ENCODE measurements around the gene INTS2.
"Not testable (repeated sequence)": the region's sequence is repeated elsewhere in the genome, so short reads cannot be mapped to it uniquely, and the experiment has no call there.

Gene INTS2

DNA sequence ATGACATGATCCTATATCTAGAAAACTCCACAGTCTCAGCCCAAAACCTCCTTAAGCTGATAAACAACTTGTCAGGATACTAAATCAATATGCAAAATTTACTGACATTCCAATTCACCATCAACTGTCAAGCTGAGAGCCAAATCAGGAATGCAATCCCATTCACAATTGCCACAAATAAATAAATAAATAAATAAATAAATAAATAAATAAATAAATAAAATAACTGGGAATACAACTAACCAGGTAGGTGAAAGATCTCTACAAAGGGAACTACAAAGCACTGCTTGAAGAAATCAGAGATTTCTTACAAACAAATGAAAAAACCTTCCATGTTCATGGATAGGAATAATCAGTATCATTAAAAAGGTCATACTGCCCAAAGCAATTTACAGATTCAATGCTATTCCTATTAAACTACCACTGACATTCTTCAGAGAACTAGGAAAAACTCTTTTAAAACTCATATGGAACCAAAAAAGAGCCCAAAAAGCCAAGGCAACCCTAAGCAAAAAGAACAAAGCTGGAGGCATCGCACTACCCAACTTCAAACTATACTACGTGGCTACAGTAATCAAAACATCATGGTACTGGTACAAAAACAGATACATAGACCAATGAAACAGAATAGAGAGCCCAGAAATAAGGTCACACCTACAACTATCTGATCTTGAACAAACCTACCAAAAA, 102.2 kb downstream of the INTS2 start:
- no peak for TF ChIP-seq CTCF (IDR thresholded peaks at IDR 0.05; ENCODE audit: insufficient read depth, low read length, poor library complexity, severe bottlenecking)
- TF ChIP-seq EZH2phosphoT487 (conservative IDR thresholded peaks at IDR 0.05; ENCODE audit: low read length), result no peak
- no peaks in the 10 kb centered on the region for H3K27me3 ChIP-seq (ENCODE audit: low read length)
- no peak overlapping the region for H2AFZ ChIP-seq (ENCODE audit: low read depth, low read length, severe bottlenecking)
- H4K20me1 ChIP-seq (ENCODE audit: low read depth, low read length), result no peaks in the 10 kb centered on the region
- no peak overlapping the region for H3K4me2 ChIP-seq (ENCODE audit: low read depth, low read length, poor library complexity, severe bottlenecking)
- H3K9ac ChIP-seq (ENCODE audit: low read length), result no peak overlapping the region
- H3K9me3 ChIP-seq (ENCODE audit: insufficient read depth, low read length), result no peaks in the 10 kb centered on the region
- H3K9me2 ChIP-seq (replicated peaks; ENCODE audit: insufficient read depth, low read length), result no peaks in the 10 kb centered on the region
- H3K79me2 ChIP-seq (ENCODE audit: insufficient read depth, low read length), result peaks cover 22% of the 10 kb centered on the region
- no peak overlapping the region for H3K27ac ChIP-seq (ENCODE audit: low read depth, low read length)
- peaks cover 45% of the 10 kb centered on the region for H3K36me3 ChIP-seq (ENCODE audit: low read length)
- no peak overlapping the region for H3K4me3 ChIP-seq (ENCODE audit: insufficient read depth, low read length, poor library complexity, severe bottlenecking)
- peaks cover 6% of the 10 kb centered on the region; the same call in 1 of the 2 replicates for H3F3A ChIP-seq (ENCODE audit: insufficient read depth)

DNA sequence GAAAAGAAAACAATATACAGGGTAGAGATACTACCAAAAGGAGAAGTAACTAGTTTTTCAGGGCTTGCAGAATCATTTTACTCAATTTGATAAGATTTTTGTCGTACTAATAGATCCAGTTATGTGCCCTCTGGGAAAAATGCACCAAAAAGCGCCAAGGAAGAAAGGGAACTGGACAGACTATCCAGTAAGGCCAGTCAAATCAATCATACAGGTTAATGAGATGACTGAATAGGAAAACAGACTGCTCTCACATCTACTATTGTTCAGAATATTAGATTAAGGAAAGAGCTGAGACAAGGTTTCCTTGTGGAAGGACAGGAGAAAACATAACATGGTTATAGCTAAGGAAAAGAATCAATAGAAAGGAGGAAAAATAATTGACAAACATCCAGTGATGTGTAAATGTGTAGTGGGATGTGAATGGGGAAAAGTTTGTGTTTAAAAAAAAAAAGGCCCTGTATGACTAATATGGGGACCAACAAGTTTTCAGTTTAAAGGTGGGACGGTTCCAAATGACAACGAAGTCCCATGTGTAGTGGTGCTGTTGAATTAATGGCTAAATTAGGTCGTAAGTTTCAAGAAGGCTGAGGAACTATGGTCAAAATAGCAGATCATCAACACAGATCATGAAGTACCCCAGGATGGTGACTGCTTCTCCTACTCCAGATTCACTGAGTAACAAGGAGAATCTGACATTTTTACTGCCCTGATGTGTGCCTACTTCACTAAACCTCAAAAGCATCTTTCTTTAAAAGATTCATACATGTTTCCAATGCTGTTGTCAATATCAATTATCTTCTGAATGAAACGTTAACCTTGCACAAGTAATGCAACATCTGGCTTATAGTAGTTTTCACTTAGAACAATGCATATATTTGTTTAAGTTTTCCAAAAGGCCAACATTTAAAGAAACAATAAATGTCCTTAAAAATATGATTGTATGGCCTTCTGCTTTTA, 105.2 kb downstream of the INTS2 start:
- Histone ChIP-seq H3K9me2 (replicated peaks; ENCODE audit: insufficient read depth, low read length) (no peaks in the 10 kb centered on the region), H3K79me2 (ENCODE audit: insufficient read depth, low read length) (peaks cover 18% of the 10 kb centered on the region), H3K27ac (ENCODE audit: low read depth, low read length) (no peak overlapping the region), H3K4me2 (ENCODE audit: low read depth, low read length, poor library complexity, severe bottlenecking) (no peak overlapping the region), H3K9me3 (ENCODE audit: insufficient read depth, low read length) (no peaks in the 10 kb centered on the region), H3K9ac (ENCODE audit: low read length) (no peak overlapping the region), H3F3A (ENCODE audit: insufficient read depth) (peaks cover 6% of the 10 kb centered on the region; the same call in 1 of the 2 replicates), H3K4me3 (ENCODE audit: insufficient read depth, low read length, poor library complexity, severe bottlenecking) (no peak overlapping the region), H3K27me3 (ENCODE audit: low read length) (no peaks in the 10 kb centered on the region), H2AFZ (ENCODE audit: low read depth, low read length, severe bottlenecking) (no peak overlapping the region), H4K20me1 (ENCODE audit: low read depth, low read length) (no peaks in the 10 kb centered on the region), H3K36me3 (ENCODE audit: low read length) (peaks cover 23% of the 10 kb centered on the region)
- TF ChIP-seq EZH2phosphoT487 (conservative IDR thresholded peaks at IDR 0.05; ENCODE audit: low read length) (no peak), CTCF (IDR thresholded peaks at IDR 0.05; ENCODE audit: insufficient read depth, low read length, poor library complexity, severe bottlenecking) (no peak)

- H4K20me1 ChIP-seq (ENCODE audit: low read depth, low read length), result no peaks in the 10 kb centered on the region
- TF ChIP-seq CTCF (IDR thresholded peaks at IDR 0.05; ENCODE audit: insufficient read depth, low read length, poor library complexity, severe bottlenecking) (no peak), EZH2phosphoT487 (conservative IDR thresholded peaks at IDR 0.05; ENCODE audit: low read length) (no peak)
- H2AFZ ChIP-seq (ENCODE audit: low read depth, low read length, severe bottlenecking), result no peak overlapping the region
These were observed 106.1 kb downstream of the INTS2 start for GRCh38 chr17:61821655-61822054.

GRCh38 chr17:61819265-61819664, 108.5 kb downstream of the INTS2 start:
- H3K9me3 ChIP-seq (ENCODE audit: insufficient read depth, low read length); H3K4me2 ChIP-seq (ENCODE audit: low read depth, low read length, poor library complexity, severe bottlenecking); H3K9me2 ChIP-seq (replicated peaks; ENCODE audit: insufficient read depth, low read length); H3K9ac ChIP-seq (ENCODE audit: low read length); H3K27me3 ChIP-seq (ENCODE audit: low read length); H4K20me1 ChIP-seq (ENCODE audit: low read depth, low read length); H3K27ac ChIP-seq (ENCODE audit: low read depth, low read length); H2AFZ ChIP-seq (ENCODE audit: low read depth, low read length, severe bottlenecking); H3K4me3 ChIP-seq (ENCODE audit: insufficient read depth, low read length, poor library complexity, severe bottlenecking); H3F3A ChIP-seq (ENCODE audit: insufficient read depth); H3K79me2 ChIP-seq (ENCODE audit: insufficient read depth, low read length): not testable (repeated sequence)
- H3K36me3 ChIP-seq (ENCODE audit: low read length), result peaks cover 37% of the 10 kb centered on the region

More at GRCh38 chr17:61821655-61822054, 106.1 kb downstream of the INTS2 start:
- peaks cover 31% of the 10 kb centered on the region for H3K36me3 ChIP-seq (ENCODE audit: low read length)
- no peak overlapping the region for H3K27ac ChIP-seq (ENCODE audit: low read depth, low read length)
- H3K9me2 ChIP-seq (replicated peaks; ENCODE audit: insufficient read depth, low read length), result no peaks in the 10 kb centered on the region
- H3K27me3 ChIP-seq (ENCODE audit: low read length), result no peaks in the 10 kb centered on the region
- peaks cover 18% of the 10 kb centered on the region for H3K79me2 ChIP-seq (ENCODE audit: insufficient read depth, low read length)
- no peaks in the 10 kb centered on the region for H3K9me3 ChIP-seq (ENCODE audit: insufficient read depth, low read length)
- H3K4me2 ChIP-seq (ENCODE audit: low read depth, low read length, poor library complexity, severe bottlenecking), result no peak overlapping the region
- H3F3A ChIP-seq (ENCODE audit: insufficient read depth), result peaks cover 6% of the 10 kb centered on the region; the same call in 1 of the 2 replicates
- no peak overlapping the region for H3K4me3 ChIP-seq (ENCODE audit: insufficient read depth, low read length, poor library complexity, severe bottlenecking)
- H3K9ac ChIP-seq (ENCODE audit: low read length), result no peak overlapping the region
